Activated CD8-positive, alpha-beta T cell treated with anti-CD3 and anti-CD28 coated beads for 36 hours (primary cell): Measurements from ENCODE around the gene SLIT1. TPM values are rescaled to one million over a fixed set of nuclear protein-coding genes. Genes with fewer than 3 reads are reported as not detected.

ENCODE experiments used
- ATAC-seq: fragments of 200-7000 bp; cut with Tn5 transposase; one replicate; pipeline ENCODE4 v1.10.0; 2021; ENCODE audit warnings: mild to moderate bottlenecking, moderate library complexity
- CTCF ChIA-PET: fragments of 350-600 bp; sonication (Branson Sonifier 250); formaldehyde crosslinking; loops from one replicate; lab custom pipeline; 2021; ENCODE audit warnings: antibody characterized with exemption; lab: Charles Lee
- POLR2A ChIA-PET: fragments of 350-600 bp; sonication (Branson Sonifier 250); formaldehyde crosslinking; loops from one replicate; lab custom pipeline; 2021; ENCODE audit warnings: antibody characterized with exemption; lab: Charles Lee
- DNase-seq: peaks from one replicate; pipeline ENCODE4 v3.0.0-alpha.2; 2020
- H3K27ac Mint-ChIP-seq: one replicate; pipeline ENCODE4 v1.8.0; 2021; ENCODE audit warnings: mild to moderate bottlenecking, mixed read lengths
- H3K27me3 Mint-ChIP-seq: one replicate; pipeline ENCODE4 v1.8.0; 2021; ENCODE audit warnings: mixed read lengths
- H3K36me3 Mint-ChIP-seq: one replicate; pipeline ENCODE4 v1.8.0; 2021; ENCODE audit warnings: low read depth, mixed read lengths
- H3K4me1 Mint-ChIP-seq: one replicate; pipeline ENCODE4 v1.8.0; 2021; ENCODE audit warnings: low read depth, mixed read lengths
- H3K4me3 Mint-ChIP-seq: one replicate; pipeline ENCODE4 v1.8.0; 2021; ENCODE audit warnings: mild to moderate bottlenecking, moderate library complexity, mixed read lengths
- H3K9me3 Mint-ChIP-seq: one replicate; pipeline ENCODE4 v1.8.0; 2021; ENCODE audit warnings: mixed read lengths
- intact Hi-C: fragments of 100-400 bp; cut with micrococcal nuclease; formaldehyde crosslinking; loops from one replicate; pipeline ENCODE4 v1.10.0; 2022
- total RNA-seq, 2 experiments: library from RNA; stranded (reverse); gene quantifications; one replicate each; pipeline ENCODE4 v1.2.3, GENCODE V29; 2021
- TF ChIP-seq, protein P1 (sequence below): fragments of 200-600 bp; IDR thresholded peaks from one replicate; pipeline ENCODE4 v1.8.0; 2022; ENCODE audit warnings: antibody characterized with exemption, mild to moderate bottlenecking

The SLIT1 gene
- total RNA-seq, 2 experiments from 2014 or later, result 0.34 to 1.2 TPM

DNA sequence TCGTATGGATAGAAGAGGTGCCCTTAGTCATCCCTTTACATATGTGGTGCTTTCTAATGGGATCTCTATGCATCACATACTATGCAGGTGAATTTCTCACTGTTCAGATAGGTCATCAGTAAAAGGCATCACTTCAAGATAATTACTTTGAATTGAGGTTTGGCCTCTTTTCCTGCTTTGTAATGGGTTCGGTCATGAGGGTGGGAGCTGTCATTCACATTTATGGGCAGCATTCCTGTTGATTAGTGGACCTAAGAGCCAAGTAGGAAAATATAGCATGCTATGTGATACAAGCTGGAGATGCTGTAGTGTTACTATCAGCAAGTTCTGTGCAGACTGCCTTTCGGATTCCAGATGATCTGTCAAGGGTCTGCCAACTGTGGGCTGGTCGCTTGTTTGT, 197.3 kb downstream of the SLIT1 start:
- POLR2A ChIA-PET, result no interaction called here
- TF ChIP-seq, protein P1, sequence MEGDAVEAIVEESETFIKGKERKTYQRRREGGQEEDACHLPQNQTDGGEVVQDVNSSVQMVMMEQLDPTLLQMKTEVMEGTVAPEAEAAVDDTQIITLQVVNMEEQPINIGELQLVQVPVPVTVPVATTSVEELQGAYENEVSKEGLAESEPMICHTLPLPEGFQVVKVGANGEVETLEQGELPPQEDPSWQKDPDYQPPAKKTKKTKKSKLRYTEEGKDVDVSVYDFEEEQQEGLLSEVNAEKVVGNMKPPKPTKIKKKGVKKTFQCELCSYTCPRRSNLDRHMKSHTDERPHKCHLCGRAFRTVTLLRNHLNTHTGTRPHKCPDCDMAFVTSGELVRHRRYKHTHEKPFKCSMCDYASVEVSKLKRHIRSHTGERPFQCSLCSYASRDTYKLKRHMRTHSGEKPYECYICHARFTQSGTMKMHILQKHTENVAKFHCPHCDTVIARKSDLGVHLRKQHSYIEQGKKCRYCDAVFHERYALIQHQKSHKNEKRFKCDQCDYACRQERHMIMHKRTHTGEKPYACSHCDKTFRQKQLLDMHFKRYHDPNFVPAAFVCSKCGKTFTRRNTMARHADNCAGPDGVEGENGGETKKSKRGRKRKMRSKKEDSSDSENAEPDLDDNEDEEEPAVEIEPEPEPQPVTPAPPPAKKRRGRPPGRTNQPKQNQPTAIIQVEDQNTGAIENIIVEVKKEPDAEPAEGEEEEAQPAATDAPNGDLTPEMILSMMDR, result no peak
- Mint-ChIP-seq H3K4me1 (peaks cover 14% of the 10 kb centered on the region), H3K27me3 (no peaks in the 10 kb centered on the region), H3K9me3 (no peaks in the 10 kb centered on the region), H3K27ac (no peak overlapping the region), H3K4me3 (no peak overlapping the region), H3K36me3 (no peaks in the 10 kb centered on the region)
- DNase-seq (no peak), ATAC-seq (no peak)
- CTCF ChIA-PET, result interaction anchor here (1.0 kb wide), 1 partner anchor 49 kb away, joined by 4 read pairs; no protein-coding TSS in a partner anchor
- intact Hi-C loops, result no loop called here

DNA sequence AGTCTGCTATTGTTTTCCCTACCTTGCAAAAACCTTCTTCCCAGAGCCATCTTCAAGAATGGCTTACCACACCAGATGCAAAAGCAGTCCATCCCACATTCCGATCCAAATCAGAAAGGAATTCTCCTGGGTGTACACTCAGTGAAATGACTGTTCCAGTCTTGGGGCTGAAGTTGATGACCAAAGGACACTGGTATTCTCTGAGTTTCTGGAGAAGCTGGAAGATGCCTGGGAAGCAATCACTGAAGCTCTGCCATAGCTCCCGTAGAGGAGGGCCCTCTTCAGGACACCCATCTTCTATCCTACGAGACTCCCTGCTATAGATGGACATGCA, 197.9 kb downstream of the SLIT1 start:
- CTCF ChIA-PET, result interaction anchor here (1.0 to 6.9 kb wide), 2 partner anchors 37 to 49 kb away, joined by 4 to 41 read pairs; no protein-coding TSS in a partner anchor
- H3K4me1 Mint-ChIP-seq, result peaks cover 14% of the 10 kb centered on the region
- peaks cover 2% of the 10 kb centered on the region for H3K36me3 Mint-ChIP-seq
- DNase-seq (no peak), ATAC-seq (no peak)
- TF ChIP-seq, protein P1, result no peak
- intact Hi-C loops, result no loop called here
- H3K27ac Mint-ChIP-seq, result no peak overlapping the region
- H3K27me3 Mint-ChIP-seq, result no peaks in the 10 kb centered on the region
- H3K4me3 Mint-ChIP-seq, result no peak overlapping the region
- H3K9me3 Mint-ChIP-seq, result no peaks in the 10 kb centered on the region
- POLR2A ChIA-PET, result interaction anchor here (1.5 kb wide), 1 partner anchor 11 kb away, joined by 5 read pairs; no protein-coding TSS in a partner anchor

DNA sequence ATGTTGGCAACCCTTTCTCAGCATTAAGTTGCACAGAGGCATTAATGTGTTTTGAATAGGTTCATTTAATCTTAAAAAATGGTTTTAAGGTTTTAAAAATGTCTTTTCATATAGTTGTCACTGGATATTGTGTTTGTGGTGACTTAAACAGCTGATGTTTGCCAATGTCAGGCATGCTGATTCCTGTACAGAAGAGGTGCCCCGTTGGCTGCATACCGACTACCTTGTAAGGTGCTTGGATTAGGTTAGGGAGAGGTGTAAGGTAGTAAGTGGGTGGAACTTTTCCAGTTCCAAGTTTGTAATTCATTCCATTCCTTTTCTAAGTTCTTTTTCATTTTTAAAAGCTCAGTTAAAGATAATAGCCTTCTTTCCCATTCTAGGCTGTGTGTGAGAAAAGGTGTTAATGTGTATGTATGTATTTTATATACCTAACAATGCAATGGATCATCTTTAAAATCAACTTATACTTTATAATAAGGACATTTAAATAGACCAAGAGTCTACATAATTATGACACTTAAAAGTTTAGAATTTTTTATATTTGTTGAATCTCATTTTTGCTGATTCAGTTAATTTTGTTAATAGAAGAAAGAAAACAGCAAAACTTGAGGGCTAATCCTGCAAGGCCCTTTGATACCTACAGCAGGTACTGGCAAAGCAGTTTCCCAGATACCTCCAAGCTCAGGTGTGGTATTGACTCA, 198.5 kb downstream of the SLIT1 start:
- intact Hi-C loops, result no loop called here
- H3K27ac Mint-ChIP-seq, result no peak overlapping the region

DNA sequence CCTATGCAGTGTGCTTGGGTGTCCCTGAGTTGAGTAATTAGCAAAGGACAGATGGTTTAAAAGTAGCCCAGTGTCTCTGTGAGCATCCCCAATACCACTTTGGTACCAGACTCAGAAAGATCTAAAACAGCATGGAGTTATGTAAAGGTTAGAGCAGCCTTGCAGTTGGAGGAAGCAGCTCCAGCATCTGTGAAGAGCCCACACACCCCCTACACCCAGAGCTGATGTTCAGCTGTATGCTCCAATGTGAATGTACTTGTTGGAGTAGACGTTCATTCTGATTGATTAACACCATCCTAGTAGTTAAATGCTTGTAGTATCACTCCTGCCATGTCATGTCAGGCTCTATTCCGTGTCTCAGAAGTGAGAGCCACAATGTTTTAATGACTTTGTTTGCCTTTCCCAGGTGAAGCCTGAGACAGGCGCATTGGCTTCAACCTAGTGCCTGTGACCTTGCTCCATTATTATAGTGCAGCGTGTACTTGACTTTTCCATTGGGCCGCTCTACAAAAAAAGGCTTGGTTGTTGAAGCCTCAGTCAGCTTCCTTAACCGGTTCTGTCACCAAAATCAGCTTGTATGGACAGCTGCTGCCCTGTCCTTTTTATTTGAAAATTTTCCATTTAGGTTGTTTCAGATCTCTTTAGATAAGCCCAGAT, 199.4 kb downstream of the SLIT1 start:
- Mint-ChIP-seq H3K36me3 (peaks cover 13% of the 10 kb centered on the region), H3K27me3 (no peaks in the 10 kb centered on the region), H3K4me1 (peaks cover 14% of the 10 kb centered on the region), H3K27ac (no peak overlapping the region), H3K9me3 (no peaks in the 10 kb centered on the region), H3K4me3 (no peak overlapping the region)
- ATAC-seq (no peak), DNase-seq (no peak)
- ChIA-PET POLR2A (interaction anchor here (1.5 kb wide), 1 partner anchor 10 kb away, joined by 5 read pairs; no protein-coding TSS in a partner anchor), CTCF (interaction anchor here (1.1 to 6.9 kb wide), 3 partner anchors 12 to 87 kb away, joined by 3 to 41 read pairs (median 4); no protein-coding TSS in a partner anchor)
- intact Hi-C loops, result no loop called here
- TF ChIP-seq, protein P1, result no peak

More for the DNA sequence above, 198.5 kb downstream of the SLIT1 start:
- ATAC-seq, result no peak
- no peaks in the 10 kb centered on the region for H3K9me3 Mint-ChIP-seq
- CTCF ChIA-PET, result interaction anchor here (1.0 to 6.9 kb wide), 3 partner anchors 13 to 50 kb away, joined by 4 to 41 read pairs (median 4); no protein-coding TSS in a partner anchor
- TF ChIP-seq, protein P1, result no peak
- peaks cover 14% of the 10 kb centered on the region for H3K4me1 Mint-ChIP-seq
- POLR2A ChIA-PET, result interaction anchor here (1.5 kb wide), 1 partner anchor 10 kb away, joined by 5 read pairs; no protein-coding TSS in a partner anchor
- no peak overlapping the region for H3K4me3 Mint-ChIP-seq
- peaks cover 6% of the 10 kb centered on the region for H3K36me3 Mint-ChIP-seq
- DNase-seq, result no peak
- no peaks in the 10 kb centered on the region for H3K27me3 Mint-ChIP-seq
